Stimulated activated CD8-positive, alpha-beta memory T cell treated with anti-CD3 and anti-CD28 coated beads, Interleukin-4, amount 100 ng/mL, for 24 hours (primary cell): ENCODE measurements around the gene SVIL.
"Not testable (repeated sequence)": the region's sequence is repeated elsewhere in the genome, so short reads cannot be mapped to it uniquely, and the experiment has no call there.

ENCODE experiments used
- DNase-seq: peaks from one replicate; pipeline ENCODE4 v3.0.0-alpha.2; 2020; ENCODE audit warnings: low read depth

SVIL gene

DNA sequence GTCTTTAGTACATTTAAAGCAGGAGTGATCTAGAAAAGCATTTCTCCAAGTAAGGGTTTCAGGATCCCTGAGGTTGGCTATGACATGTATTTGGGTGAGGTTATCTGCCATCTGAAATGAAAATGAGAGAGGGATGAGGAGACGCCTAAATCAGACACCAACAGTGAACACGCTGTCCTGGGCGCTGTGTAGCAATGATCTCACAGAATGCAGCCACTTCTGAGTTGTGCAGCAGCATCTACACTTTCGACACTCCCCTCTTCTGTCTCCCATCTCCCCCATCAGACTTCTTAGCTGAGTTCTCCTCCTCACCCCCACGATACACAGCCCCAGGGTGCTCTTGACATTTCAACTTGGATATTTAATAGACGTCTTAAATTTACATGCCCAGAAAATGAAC, 95.4 kb downstream of the SVIL start:
- DNase-seq: no peak

DNA sequence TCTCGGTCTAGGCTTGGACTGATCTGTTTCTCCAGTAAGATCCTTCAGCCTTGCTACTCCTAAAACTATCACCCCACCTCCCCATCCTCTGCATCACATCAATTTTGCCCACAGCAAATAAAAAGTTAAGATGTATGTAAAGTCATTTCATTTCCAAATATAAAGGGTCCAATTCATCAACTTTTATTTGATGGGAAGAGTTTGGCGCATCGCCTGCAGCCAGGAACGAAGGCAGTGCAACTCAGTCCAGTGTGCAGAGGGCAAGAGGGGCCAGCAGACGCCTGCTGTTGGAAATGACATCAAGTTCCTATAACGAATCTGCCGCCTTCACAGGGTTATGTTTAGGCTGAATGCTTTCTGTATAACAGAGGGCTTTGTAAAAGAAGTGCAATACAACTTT, 97.0 kb downstream of the SVIL start:
- DNase-seq: no peak

DNA sequence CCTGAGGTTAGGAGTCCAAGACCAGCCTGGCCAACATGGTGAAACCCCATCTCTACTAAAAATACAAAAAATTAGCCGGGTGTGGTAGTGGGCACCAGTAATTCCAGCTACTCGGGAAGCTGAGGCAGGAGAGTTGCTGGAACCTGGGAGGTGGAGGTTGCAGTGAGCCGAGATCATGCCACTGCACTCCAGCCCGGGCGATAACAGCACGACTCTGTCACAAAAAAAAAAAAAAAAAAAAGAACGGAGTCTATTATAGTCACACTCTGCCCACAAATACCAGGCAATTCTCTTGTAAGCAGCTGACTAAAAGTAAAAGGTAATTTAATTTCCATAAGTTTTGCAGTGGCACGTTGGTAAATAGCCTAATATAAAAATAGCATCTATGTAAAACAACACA, 98.1 kb downstream of the SVIL start:
- not testable (repeated sequence) for DNase-seq

DNA sequence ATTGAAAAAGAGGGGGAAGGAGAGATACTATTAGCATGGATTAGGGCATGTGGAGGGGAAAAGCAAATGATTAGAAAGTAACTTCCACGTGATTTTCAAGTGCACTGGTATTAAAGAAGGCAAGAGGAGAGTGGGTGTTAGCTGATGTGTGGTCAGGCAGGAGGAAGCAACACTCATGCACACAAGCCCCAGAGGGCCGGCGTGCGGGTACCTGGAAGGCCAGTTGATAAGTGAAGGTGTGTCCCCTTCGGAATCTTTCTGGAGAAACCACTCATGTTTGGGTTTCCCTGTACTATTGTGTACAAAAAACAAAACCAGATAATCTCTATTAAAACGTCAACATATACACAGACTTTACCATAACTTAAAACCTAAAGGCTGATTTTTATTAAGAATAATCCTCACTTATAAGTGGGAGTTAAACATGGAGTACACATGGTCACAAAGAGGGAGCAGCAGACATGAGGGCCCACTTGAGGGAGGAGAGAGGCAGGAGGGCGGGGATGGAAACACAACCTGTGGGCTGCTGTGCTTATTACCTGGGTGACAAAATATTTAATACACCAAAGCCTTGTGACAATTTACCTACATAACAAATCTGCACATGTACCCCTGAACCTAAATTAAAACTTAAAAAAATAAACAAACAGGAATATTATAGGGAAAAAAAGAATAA, 98.9 kb downstream of the SVIL start:
- DNase-seq: no peak

DNA sequence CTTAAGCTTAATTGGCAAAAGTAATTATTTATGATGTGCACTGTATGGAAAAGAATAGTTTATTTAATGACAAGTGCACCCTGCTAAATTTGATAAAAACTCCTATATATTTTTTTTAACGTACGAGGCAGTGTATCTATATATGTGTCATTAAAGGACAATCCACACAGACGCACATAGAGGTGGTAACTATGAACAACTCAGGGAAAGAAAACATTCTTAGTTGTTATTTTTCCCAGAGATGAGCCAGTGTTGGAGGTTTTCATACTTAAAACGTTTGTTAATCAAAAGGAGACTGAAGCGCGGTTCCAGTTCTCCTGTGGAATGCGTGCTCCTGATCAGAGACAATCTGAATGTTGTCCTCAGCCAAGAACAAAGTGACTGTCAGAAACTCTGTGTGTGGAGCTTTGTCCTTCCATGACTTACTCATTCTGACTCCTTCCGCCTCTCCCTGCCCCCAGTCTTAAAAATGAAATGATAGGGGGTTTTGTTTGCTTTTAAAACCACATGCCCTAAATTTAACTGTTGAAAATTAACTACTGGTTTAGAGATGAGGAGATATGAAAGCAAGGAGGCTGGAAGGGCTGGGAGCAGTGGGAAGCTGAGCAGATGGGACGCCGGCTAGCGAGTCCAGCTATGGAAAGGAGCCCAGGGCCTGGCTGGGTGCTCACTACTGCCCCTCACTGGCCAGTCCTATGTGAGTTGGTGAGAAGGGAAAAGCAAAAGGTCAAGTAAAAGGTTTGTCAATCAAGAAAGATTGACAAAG, 99.6 kb downstream of the SVIL start:
- no peak for DNase-seq

DNA sequence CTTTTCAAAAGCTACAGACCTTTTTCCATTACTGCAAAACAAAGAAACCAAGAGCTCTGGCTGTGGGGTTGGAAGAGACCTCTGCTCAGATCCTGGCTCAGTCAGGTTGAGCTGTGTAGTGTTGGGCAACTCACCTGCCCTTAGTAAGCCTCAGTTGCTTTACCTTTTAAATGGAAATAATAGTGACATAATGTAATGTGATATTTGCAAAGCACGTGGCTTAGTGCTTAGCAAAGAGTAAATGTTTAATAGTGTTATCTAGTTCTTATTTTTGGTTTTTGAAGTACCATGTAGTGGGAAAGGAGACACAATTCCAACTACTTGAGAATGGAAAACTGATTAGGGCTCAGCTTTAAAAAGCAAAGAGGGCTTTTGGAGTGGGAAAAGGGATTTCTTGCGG, 100.2 kb downstream of the SVIL start:
- DNase-seq: no peak

DNA sequence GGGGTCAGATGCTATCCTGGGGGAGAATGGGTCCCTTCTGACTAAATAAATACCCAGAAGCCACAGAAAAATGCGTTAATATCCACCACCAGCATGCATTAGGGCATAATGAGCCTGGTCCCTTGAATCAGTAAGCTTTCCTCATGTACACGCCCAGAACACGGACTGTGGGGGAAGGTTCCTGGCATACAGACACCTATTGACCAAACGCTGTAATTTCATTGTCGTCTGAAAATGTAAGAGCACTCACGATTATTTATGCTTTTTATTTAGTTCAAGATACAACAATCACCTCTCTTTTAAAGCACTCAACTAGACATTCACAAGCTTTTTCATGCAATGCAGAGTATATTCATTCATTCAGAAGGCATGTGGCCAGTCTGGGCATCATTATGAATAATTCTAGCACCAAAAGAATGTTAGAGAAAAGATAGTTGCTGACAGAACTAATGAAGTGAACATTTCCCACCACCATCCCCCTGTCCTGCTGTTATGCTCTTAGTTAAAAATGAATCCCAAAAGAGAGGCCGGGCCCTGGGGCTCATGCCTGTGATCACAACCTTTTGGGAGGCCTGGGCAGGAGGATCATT, 101.0 kb downstream of the SVIL start:
- no peak for DNase-seq

DNA sequence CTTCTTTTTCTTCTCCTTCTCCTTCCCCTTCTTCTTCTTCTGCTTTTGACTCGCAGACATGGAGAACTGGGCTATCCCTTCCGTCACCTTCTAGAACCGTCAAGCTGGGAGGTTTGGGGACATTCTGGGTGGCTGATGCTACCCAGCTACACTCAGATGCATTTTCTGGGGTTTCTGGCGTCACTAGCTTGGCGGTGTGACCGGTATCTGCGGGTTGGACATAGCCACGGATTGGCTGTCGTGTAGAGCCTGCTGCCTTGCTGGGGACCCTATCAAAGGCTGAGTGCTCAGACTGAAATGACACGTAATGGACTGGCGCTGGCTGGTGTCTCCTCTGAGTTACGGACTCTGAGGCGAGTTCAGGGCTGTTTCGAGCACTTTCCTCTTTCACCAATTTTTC, 101.7 kb downstream of the SVIL start:
- no peak for DNase-seq

DNA sequence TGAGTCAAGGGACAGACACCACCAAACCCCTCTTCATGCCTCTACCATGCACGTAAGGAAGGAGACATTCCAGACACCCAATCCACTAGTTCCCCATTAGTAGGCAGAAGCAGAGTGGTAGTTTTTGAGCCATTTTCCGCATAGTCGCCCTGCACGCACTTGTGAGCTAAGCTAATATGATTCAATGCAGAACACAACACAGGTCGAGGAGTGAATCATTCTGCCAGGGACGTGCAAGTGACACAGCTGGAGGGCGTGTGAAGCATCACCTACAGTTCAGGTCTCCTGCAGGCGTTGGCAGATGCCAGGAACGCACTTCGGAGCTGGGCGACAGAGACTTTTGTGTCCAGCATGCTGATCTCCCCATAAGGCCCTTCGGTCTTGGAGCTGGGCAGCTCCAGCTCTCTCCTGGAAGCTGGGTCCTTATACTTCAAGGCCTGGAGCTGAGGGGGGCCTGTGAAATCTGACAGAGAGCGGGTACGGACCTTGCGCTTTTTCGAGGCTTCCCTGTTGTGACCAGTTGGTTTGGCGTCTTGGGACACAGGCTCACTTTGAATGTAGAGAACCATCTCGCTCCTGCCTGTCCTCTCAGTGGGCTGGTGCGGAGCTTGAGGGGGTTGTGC, 102.4 kb downstream of the SVIL start:
- DNase-seq: no peak

DNA sequence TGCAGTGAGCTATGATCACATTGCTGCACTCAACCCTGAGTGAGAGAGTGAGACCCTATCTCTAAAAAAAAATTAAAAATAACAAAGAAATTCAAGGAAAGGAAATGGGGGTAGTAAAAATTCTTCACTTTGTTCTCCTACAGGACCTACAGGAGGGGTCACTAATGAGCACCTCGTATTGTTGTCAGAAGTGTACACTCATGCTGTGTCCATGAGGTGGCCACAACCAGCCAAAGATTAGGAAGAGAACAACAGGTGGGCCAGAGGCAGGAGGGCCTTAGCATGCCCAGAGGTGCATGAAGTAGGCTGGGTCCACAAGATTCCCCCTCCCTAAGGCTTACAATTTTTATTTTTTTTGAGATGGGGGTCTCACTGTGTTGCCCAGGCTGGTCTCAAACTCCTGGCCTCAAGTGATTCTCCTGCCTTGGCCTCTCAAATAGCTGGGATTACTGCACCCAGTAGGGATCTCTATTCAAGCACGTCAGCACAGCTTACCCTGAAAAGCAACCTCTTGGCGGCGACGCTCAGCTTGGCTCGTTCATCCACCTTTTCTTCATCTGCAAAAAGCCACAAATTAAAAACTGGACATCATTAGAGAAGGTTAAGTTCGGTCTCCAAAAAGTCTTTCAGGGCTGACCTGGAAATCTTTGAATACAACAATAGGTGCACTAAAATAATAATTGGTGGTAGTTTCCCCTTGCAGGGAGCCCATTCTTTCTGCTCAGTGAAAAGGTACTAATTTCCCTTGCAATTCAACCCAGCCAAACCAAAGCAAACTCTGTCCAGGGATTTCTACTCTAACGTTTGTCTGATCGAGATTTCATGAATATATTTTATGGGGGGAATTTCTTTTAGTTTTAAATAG, 104.4 kb downstream of the SVIL start:
- no peak for DNase-seq

DNA sequence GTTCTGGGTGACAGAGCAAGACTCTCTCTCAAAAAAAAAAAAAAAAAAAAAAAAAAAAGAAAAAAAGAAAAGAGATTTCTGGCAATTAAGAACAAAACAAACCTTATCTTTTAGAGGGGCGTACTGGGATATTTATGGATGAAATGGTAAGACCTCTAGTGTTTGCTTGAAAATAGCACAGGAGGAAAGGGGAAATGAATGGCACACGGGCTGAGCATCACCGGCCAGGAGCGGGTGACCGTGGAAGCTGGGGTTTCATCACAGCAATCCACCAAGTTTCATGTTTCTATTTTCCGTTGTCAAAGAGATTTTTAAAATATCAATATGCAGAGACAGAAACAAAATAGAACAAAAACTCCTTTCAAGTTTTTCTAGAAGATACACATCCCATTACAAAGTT, 105.6 kb downstream of the SVIL start:
- no peak for DNase-seq

DNA sequence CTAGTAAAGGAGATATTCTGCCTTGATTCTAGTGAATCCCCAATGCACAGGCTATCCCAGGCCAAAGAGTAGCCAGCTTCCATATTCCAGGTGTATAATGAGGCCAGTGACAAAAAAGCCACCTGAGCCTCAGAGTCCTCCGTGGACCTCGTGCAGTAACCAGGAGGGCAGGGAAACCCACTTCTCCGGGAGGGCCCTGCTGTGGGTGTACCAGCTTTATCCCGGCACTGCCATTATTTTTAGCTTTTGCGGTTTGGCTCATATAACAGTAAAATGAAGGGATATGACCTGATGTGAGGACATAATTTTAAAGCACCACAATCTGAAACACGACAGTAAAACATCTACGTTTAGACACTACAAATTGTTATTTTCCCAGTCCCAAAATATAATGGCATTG, 109.0 kb downstream of the SVIL start:
- no peak for DNase-seq

DNA sequence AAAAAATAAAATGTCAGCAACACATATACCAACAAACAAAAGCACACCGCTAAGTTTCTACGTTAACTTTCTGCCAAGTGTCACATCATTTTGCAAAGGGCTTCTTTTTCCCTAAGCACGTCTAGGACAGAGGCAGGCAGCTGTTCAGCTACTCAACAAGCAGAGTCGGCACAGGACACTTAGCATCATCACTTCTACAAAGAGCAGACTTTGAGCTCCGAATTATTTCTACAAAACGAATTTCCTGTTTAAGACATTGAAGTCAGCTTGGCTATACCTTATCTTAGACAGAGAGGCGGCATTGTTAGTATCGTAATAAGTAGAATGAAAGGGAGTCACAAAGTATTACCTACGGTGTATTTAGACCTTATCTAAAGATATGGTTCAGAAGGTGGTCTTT, 110.1 kb downstream of the SVIL start:
- DNase-seq: no peak

DNA sequence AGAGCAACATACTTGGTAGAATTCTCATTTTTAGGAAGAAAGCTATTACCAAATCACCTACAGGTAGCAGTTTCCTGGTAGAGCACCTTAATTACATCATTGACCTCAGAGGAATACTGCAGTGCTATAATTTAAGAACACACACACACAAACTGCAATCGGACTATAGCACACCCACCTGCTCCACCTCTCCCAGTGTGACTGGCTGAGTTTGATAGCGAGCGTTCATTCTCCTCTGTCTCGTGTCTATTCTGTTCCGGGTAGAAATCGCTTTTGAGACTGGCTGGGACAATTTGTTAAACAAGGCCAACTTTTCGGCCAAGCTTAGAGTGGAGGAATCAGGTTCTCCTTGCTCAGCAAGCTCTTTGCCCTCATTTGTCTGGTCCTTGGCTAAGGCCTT, 110.5 kb downstream of the SVIL start:
- DNase-seq: no peak

DNA sequence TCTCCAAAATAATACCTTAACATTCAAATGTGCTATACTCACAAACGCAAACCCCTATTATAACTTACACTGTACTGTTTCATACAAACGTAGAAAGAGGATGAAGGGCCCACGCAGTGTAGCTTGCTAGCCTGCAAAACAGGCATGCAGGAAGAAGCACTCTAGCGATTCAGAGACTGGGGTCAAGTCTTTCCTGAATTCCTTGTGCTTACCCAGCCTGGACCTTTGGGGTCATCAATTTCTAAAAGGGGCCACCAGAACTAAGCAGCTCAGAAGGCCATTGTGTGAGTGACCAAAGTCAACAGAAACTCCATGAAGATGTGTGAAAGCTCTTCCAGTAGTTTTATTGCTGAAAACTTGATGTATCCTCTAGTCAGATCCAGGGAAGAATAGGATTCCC, 111.9 kb downstream of the SVIL start:
- DNase-seq: no peak

DNA sequence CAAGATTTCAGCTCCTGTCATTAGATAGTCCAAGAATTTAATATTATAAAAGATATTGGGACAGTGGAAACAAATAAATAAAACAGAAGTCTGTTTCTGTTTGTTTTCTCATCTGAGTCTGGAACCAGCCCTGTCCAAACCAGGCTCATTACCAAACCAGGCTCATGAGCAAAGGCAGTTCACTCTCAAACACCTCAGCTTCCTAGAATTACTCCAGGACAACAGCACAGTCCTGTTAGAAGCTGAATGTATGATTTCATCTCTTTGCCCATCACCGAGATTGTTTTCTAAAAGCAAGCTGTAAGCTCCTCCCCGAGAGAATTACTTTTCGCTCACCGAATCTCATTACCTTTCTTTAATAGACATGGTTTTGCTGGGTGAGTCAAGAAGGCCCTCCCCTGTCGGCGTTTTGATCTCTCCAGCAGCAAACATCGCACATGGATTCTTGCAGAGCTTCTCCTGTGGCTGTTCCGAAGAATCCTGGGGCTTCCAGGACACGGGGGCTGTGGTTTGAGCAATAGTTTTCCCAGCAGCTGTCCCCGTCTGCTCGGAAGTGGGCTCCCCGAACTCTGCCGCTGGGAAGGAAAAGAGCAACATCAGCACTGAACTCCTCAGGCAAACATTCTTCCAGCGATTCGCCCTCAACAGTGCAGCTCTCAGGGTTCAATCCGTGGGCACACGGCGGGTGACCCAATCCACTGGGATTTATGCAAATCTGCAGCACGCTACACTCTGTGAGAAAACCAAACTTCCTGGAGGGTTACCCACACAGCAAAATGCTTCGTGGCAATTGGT, 112.5 kb downstream of the SVIL start:
- no peak for DNase-seq

DNA sequence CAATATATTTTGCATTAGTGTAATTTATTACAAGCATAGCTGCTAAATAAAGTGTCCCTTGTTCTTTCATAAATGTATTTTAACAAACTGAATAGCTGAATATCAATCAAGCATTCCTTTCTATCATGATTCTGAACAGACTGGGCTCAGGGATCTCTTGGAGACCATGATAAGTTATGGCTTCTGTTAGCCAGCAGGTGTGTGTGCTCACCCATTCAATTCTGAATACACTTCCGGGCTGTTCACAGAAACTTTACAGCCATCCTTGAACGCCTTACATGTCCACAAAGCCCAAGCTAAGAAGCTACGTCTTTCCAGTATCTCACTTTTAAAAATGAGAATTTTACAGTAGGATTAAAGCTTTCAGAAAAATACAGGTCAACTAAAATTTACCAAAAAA, 115.1 kb downstream of the SVIL start:
- no peak for DNase-seq

DNA sequence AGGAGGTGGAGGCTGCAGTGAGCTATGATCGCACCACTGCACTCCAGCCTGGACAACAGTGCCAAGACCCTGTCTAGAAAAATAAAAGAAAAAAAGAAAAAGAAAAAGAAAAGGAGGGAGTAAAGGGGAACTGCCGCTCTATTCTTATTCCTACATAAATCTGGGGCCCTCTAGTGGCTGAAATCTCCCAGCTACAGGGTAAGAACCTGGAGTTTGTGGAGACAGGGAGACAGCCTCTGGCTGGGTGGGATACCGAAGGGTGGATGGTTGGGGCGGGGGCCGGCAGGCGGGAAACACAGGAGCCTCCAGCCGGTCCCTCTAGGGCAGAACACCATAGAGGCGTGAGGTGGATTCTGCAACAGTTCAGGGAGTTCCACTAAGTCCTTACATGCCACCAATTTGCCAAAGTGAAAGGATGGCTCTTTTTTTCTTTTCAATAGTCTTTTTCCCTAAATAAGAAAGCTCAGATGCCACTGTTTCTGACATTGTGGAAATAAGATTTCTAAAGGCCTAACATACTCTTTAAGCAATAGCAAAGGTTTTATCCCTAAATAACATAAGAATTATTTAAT, 117.3 kb downstream of the SVIL start:
- DNase-seq: no peak

DNA sequence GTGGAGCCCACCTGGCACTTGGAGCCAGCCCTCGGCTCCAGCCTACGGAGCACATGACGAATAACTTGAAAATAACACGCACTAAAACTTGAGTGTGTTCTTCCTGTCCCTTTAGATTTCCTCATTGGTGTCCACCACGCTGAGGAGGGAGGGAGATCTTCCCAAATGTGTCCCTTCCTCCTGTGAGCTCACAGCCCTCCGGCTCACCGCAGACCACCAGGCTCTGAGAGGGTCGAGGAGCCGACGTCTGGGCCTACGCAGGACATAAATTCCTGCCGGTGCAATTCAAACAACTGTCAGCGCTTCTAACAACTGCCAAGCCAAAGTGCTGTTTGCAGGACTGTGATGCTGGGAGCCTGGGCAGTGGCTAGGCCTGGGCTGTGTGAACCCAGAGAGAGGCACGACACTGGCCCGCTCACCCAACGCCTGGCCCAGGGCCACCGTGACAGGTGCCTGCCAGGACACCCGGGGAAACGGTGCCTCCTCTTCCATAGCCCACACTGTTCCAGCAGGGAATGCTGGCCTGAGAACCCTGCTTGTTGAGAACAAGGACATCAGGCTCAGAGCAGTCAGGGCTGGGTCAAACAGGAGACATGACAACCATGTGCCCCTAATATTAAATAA, 118.3 kb downstream of the SVIL start:
- DNase-seq: not testable (repeated sequence)

DNA sequence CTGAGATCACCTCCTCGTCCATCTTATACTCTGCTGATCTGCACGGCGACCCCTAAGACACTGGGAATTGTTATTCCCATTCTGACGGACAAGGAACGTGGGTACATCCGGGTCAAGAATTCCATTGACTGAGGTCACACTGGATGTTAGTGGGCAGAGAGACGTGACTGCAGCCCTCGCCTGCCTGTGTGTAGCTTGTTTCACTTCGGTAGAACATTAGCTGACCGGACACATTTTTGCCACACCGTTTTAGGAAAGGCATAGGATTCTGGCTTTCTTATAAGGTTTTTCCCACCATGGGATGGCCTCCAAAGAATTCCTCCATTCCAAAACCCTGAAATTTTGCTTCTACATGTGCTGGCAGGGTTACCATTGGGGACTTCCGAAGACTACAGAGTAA, 118.9 kb downstream of the SVIL start:
- not testable (repeated sequence) for DNase-seq
